ENCODE measurements around the gene KANSL1.

GRCh38 chr17:46032909-46033308, 160.3 kb downstream of the KANSL1 start:
- TF ChIP-seq TAF1 (IDR thresholded peaks at IDR 0.05; ENCODE audit: borderline replicate concordance, insufficient read depth, low read length) = no peak
- TF ChIP-seq POLR2AphosphoS5 (IDR thresholded peaks at IDR 0.05; ENCODE audit: low read depth, low read length) = no peak
- TF ChIP-seq FOXP2 (optimal IDR thresholded peaks at IDR 0.05; ENCODE audit: borderline replicate concordance, extremely low read depth, extremely low read length, insufficient read depth) = no peak
- no peak for TF ChIP-seq SIN3A (IDR thresholded peaks at IDR 0.05; ENCODE audit: borderline replicate concordance, insufficient read depth, low read length)
- TF ChIP-seq REST (IDR thresholded peaks at IDR 0.05; ENCODE audit: insufficient read depth in 1 of 2, low read depth in 2 of 2, low read length in 2 of 2) = no peak
